WTC11 (cell line): ENCODE results near the gene ABCC9. TPM values are rescaled to one million over a fixed set of nuclear protein-coding genes. Genes with fewer than 3 reads are reported as not detected.
A peak's percentile ranks its signal among the peaks of the same experiment; 100 is the strongest.

Experiments used
- ATAC-seq: fragments of 200-7000 bp; cut with Tn5 transposase; 2 replicates; pipeline ENCODE4 v1.10.0; 2021; ENCODE audit warnings: mild to moderate bottlenecking, moderate library complexity
- CTCF ChIA-PET: fragments of 300-600 bp; sonication (Branson Sonifier 250); formaldehyde crosslinking; loops from one replicate; lab custom pipeline; 2021; ENCODE audit warnings: antibody characterized with exemption; lab: Charles Lee
- POLR2A ChIA-PET: fragments of 350-600 bp; sonication (Branson Sonifier 250); formaldehyde crosslinking; loops from one replicate; lab custom pipeline; 2021; ENCODE audit warnings: antibody characterized with exemption; lab: Charles Lee
- DNase-seq: peaks from one replicate; pipeline ENCODE4 v3.0.0; 2021; ENCODE audit warnings: low spot score
- H3K27ac Mint-ChIP-seq: 2 replicates; pipeline ENCODE4 v1.8.0; 2021; ENCODE audit warnings: mixed read lengths
- H3K27me3 Mint-ChIP-seq: 2 replicates; pipeline ENCODE4 v1.8.0; 2021; ENCODE audit warnings: low read depth, mild to moderate bottlenecking, moderate library complexity, mixed read lengths
- H3K36me3 Mint-ChIP-seq: 2 replicates; pipeline ENCODE4 v1.8.0; 2021; ENCODE audit warnings: mixed read lengths
- H3K4me1 Mint-ChIP-seq: 2 replicates; pipeline ENCODE4 v1.8.0; 2022; ENCODE audit warnings: mixed read lengths
- H3K4me3 Mint-ChIP-seq: 2 replicates; pipeline ENCODE4 v1.8.0; 2021; ENCODE audit warnings: mild to moderate bottlenecking, moderate library complexity, mixed read lengths
- H3K9me3 Mint-ChIP-seq: 2 replicates; pipeline ENCODE4 v1.8.0; 2021; ENCODE audit warnings: mixed read lengths
- AR ChIP-seq: fragments of 250-450 bp; sonication (Bioruptor Pico); IDR thresholded peaks from 2 replicates; pipeline ENCODE4 v1.9.0; 2021; ENCODE audit warnings: mild to moderate bottlenecking
- FOXK1 ChIP-seq: sonication (generic); formaldehyde crosslinking; IDR thresholded peaks from 2 replicates; pipeline ENCODE4 v1.8.0; 2022; ENCODE audit warnings: mild to moderate bottlenecking, moderate library complexity, missing genetic modification reagents
- GRHL2 ChIP-seq: fragments of 250-450 bp; sonication (Bioruptor Pico); IDR thresholded peaks from 2 replicates; pipeline ENCODE4 v1.8.0; 2022; ENCODE audit warnings: mild to moderate bottlenecking, moderate library complexity; ENCODE audit not compliant: insufficient replicate concordance, severe bottlenecking
- MLX ChIP-seq: sonication (generic); formaldehyde crosslinking; IDR thresholded peaks from 2 replicates; pipeline ENCODE4 v1.8.1; 2023; ENCODE audit warnings: mild to moderate bottlenecking, missing genetic modification reagents, moderate library complexity
- MXD4 ChIP-seq: fragments of 250-450 bp; sonication (Bioruptor Pico); IDR thresholded peaks from 2 replicates; pipeline ENCODE4 v1.8.0; 2021; ENCODE audit warnings: mild to moderate bottlenecking, moderate library complexity, borderline replicate concordance
- NFATC4 ChIP-seq: fragments of 250-450 bp; sonication (Bioruptor Pico); IDR thresholded peaks from 2 replicates; pipeline ENCODE4 v1.9.0; 2021; ENCODE audit warnings: mild to moderate bottlenecking
- TEAD4 ChIP-seq: sonication (generic); formaldehyde crosslinking; IDR thresholded peaks from 2 replicates; pipeline ENCODE4 v1.8.0; 2022; ENCODE audit warnings: mild to moderate bottlenecking, missing genetic modification reagents
- total RNA-seq: library from RNA; stranded (reverse); gene quantifications from 3 replicates; pipeline ENCODE4 v1.2.3, GENCODE V29; 2021
- TF ChIP-seq, protein P1 (sequence below): sonication (generic); formaldehyde crosslinking; IDR thresholded peaks from 2 replicates; pipeline ENCODE4 v1.8.0; 2022; ENCODE audit warnings: missing genetic modification reagents
- TF ChIP-seq, protein P2 (sequence below): fragments of 250-450 bp; sonication (Bioruptor Pico); IDR thresholded peaks from 2 replicates; pipeline ENCODE4 v1.9.0; 2021; ENCODE audit warnings: mild to moderate bottlenecking, borderline replicate concordance
- TF ChIP-seq, protein P3 (sequence below): fragments of 250-450 bp; sonication (Bioruptor Pico); conservative IDR thresholded peaks from 2 replicates; pipeline ENCODE4 v1.9.0; 2021; ENCODE audit warnings: mild to moderate bottlenecking
- TF ChIP-seq, protein P4 (sequence below): sonication (generic); formaldehyde crosslinking; IDR thresholded peaks from 2 replicates; pipeline ENCODE4 v1.8.0; 2022; ENCODE audit warnings: mild to moderate bottlenecking, missing genetic modification reagents

The ABCC9 gene
- total RNA-seq, 1 experiment from 2014 or later = 0.04 TPM

DNA sequence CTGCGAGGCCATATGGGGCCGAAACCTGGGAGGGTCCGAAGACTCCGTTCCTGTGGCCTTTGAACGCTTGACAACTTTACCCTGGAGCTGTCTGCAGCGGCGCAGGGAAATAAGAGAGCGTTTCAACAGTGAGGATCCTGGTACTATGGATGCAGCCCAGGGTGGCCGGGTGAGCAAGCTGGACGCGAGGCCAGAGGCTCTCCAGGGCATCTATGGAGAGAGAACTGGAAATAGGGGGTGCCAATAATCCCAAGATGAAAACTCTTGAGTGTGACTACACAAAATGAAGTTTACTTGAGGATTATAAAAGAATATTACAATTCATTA is 1.1 kb upstream of the ABCC9 start (continued):
- TF ChIP-seq, protein P1, sequence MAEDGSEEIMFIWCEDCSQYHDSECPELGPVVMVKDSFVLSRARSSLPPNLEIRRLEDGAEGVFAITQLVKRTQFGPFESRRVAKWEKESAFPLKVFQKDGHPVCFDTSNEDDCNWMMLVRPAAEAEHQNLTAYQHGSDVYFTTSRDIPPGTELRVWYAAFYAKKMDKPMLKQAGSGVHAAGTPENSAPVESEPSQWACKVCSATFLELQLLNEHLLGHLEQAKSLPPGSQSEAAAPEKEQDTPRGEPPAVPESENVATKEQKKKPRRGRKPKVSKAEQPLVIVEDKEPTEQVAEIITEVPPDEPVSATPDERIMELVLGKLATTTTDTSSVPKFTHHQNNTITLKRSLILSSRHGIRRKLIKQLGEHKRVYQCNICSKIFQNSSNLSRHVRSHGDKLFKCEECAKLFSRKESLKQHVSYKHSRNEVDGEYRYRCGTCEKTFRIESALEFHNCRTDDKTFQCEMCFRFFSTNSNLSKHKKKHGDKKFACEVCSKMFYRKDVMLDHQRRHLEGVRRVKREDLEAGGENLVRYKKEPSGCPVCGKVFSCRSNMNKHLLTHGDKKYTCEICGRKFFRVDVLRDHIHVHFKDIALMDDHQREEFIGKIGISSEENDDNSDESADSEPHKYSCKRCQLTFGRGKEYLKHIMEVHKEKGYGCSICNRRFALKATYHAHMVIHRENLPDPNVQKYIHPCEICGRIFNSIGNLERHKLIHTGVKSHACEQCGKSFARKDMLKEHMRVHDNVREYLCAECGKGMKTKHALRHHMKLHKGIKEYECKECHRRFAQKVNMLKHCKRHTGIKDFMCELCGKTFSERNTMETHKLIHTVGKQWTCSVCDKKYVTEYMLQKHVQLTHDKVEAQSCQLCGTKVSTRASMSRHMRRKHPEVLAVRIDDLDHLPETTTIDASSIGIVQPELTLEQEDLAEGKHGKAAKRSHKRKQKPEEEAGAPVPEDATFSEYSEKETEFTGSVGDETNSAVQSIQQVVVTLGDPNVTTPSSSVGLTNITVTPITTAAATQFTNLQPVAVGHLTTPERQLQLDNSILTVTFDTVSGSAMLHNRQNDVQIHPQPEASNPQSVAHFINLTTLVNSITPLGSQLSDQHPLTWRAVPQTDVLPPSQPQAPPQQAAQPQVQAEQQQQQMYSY (CRISPR knock-in tag) = no peak
- TF ChIP-seq NFATC4 (CRISPR knock-in tag) (no peak), MXD4 (no peak), MLX (CRISPR knock-in tag) (no peak), FOXK1 (CRISPR knock-in tag) (no peak)
- TF ChIP-seq, protein P2, sequence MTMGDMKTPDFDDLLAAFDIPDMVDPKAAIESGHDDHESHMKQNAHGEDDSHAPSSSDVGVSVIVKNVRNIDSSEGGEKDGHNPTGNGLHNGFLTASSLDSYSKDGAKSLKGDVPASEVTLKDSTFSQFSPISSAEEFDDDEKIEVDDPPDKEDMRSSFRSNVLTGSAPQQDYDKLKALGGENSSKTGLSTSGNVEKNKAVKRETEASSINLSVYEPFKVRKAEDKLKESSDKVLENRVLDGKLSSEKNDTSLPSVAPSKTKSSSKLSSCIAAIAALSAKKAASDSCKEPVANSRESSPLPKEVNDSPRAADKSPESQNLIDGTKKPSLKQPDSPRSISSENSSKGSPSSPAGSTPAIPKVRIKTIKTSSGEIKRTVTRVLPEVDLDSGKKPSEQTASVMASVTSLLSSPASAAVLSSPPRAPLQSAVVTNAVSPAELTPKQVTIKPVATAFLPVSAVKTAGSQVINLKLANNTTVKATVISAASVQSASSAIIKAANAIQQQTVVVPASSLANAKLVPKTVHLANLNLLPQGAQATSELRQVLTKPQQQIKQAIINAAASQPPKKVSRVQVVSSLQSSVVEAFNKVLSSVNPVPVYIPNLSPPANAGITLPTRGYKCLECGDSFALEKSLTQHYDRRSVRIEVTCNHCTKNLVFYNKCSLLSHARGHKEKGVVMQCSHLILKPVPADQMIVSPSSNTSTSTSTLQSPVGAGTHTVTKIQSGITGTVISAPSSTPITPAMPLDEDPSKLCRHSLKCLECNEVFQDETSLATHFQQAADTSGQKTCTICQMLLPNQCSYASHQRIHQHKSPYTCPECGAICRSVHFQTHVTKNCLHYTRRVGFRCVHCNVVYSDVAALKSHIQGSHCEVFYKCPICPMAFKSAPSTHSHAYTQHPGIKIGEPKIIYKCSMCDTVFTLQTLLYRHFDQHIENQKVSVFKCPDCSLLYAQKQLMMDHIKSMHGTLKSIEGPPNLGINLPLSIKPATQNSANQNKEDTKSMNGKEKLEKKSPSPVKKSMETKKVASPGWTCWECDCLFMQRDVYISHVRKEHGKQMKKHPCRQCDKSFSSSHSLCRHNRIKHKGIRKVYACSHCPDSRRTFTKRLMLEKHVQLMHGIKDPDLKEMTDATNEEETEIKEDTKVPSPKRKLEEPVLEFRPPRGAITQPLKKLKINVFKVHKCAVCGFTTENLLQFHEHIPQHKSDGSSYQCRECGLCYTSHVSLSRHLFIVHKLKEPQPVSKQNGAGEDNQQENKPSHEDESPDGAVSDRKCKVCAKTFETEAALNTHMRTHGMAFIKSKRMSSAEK (CRISPR knock-in tag) = no peak
- TF ChIP-seq, protein P3, sequence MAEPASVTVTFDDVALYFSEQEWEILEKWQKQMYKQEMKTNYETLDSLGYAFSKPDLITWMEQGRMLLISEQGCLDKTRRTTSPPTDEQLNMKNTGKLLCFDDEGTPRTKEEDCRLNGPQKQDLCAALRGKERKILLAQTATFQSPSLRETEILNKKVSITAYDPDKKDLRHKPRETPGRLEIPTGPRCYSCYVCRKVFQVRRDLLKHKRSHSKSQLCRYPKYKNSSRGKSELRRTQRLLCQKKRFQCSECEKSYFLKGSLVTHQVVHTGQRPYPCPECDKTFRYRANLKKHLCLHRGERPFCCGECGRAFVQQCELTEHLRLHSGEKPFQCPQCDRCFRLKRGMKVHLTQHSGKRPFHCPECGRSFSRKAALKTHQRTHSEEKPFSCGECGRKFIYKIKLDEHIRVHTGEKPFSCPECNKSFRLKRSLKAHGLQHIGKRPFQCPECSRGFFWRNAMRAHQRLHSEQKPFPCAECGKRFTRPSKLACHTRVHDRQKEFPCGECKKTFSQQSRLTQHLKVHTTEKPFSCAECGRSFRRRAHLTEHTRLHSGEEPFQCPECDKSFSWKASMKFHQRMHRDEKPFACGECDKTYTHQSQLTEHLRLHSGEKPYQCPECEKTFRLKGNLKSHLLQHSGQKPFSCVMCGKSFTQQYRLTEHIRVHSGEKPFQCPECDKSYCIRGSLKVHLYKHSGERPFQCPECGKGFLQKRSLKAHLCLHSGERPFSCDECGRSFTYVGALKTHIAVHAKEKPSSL = no peak

- ATAC-seq = peak; percentile 81
- ChIA-PET CTCF (interaction anchor here (1.1 to 1.9 kb wide), 2 partner anchors 48 to 244 kb away, joined by 3 to 14 read pairs; no protein-coding TSS in a partner anchor), POLR2A (no interaction called here)
- peak; percentile 71 for DNase-seq
- H3K27me3 Mint-ChIP-seq = peaks cover 52% of the 10 kb centered on the region
- no peak for TF ChIP-seq AR (CRISPR knock-in tag)
- TF ChIP-seq, protein P4, sequence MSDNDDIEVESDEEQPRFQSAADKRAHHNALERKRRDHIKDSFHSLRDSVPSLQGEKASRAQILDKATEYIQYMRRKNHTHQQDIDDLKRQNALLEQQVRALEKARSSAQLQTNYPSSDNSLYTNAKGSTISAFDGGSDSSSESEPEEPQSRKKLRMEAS (CRISPR knock-in tag) = 0 out of 2 replicates have a peak, but pooled peaks have one; percentile 19
- no peak for TF ChIP-seq GRHL2
- peak; percentile 35; the same call in 1 of the 2 replicates for TF ChIP-seq TEAD4 (CRISPR knock-in tag)
- no peak for TF ChIP-seq MXD4
- TF ChIP-seq, protein P1 (CRISPR knock-in tag) = peak; percentile 30; the same call in 1 of the 2 replicates
- TF ChIP-seq, all 79 proteins: peak for 3
- Mint-ChIP-seq H3K9me3 (no peaks in the 10 kb centered on the region), H3K4me1 (peaks cover 19% of the 10 kb centered on the region), H3K4me3 (peak overlapping the region; percentile 88), H3K36me3 (no peaks in the 10 kb centered on the region), H3K27ac (no peak overlapping the region)
These were observed 515 bp upstream of the ABCC9 start for GRCh38 chr12:21941506-21942376.
